ENCODE data around the gene UMPS.

GRCh38 chr3:124793054-124793739, 62.9 kb downstream of the UMPS start:
- TF ChIP-seq REST (IDR thresholded peaks at IDR 0.05; ENCODE audit: low read depth, low read length) (no peak), CTCF (IDR thresholded peaks at IDR 0.05) (no peak), TAF1 (IDR thresholded peaks at IDR 0.05; ENCODE audit: borderline replicate concordance, low read depth, low read length) (no peak), CHD2 (IDR thresholded peaks at IDR 0.05; ENCODE audit: low read length, partially characterized antibody) (no peak), POLR2AphosphoS5 (IDR thresholded peaks at IDR 0.05; ENCODE audit: low read depth, low read length) (no peak), RAD21 (IDR thresholded peaks at IDR 0.05; ENCODE audit: low read length) (no peak), USF2 (IDR thresholded peaks at IDR 0.05; ENCODE audit: borderline replicate concordance, low read depth, low read length) (no peak), FOXM1 (IDR thresholded peaks at IDR 0.05; ENCODE audit: low read depth) (no peak), FOXJ3 (CRISPR knock-in tag; IDR thresholded peaks at IDR 0.05) (no peak), EZH2phosphoT487 (IDR thresholded peaks at IDR 0.05; ENCODE audit: borderline replicate concordance, low read depth) (no peak), GABPA (IDR thresholded peaks at IDR 0.05; ENCODE audit: low read depth) (no peak), SIN3A (IDR thresholded peaks at IDR 0.05; ENCODE audit: borderline replicate concordance, low read depth, low read length) (no peak)
